ENCODE data around the gene NMU.

DNA sequence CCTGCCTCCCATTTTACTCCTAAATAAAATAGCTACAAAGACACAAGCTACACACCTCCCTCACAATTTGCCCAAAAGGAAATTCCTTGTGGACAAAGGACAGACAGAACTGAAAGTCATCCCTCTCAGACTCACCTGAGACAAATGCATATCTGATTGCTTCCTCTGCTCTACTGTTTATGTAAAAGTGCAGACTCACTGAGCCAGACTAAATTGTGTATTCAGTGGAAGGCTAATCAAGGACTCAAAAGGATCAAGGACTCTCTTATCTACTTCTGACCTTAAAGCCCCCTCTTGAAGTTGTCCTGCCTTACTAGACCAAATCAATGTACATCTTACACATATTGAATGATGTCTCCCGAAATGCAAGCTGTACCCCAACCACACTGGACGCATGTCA lies 47.9 kb downstream of the NMU start:
- TF ChIP-seq, protein P1, sequence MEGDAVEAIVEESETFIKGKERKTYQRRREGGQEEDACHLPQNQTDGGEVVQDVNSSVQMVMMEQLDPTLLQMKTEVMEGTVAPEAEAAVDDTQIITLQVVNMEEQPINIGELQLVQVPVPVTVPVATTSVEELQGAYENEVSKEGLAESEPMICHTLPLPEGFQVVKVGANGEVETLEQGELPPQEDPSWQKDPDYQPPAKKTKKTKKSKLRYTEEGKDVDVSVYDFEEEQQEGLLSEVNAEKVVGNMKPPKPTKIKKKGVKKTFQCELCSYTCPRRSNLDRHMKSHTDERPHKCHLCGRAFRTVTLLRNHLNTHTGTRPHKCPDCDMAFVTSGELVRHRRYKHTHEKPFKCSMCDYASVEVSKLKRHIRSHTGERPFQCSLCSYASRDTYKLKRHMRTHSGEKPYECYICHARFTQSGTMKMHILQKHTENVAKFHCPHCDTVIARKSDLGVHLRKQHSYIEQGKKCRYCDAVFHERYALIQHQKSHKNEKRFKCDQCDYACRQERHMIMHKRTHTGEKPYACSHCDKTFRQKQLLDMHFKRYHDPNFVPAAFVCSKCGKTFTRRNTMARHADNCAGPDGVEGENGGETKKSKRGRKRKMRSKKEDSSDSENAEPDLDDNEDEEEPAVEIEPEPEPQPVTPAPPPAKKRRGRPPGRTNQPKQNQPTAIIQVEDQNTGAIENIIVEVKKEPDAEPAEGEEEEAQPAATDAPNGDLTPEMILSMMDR (conservative IDR thresholded peaks at IDR 0.05) = no peak
- TF ChIP-seq EZH2 (IDR thresholded peaks at IDR 0.05; ENCODE audit: low read depth) = no peak
